ENCODE results near the gene PRKCA. TPM values are rescaled to one million over a fixed set of nuclear protein-coding genes. Genes with fewer than 3 reads are reported as not detected.

The PRKCA gene
- total RNA-seq, 4 donors from 2014 or later = 26.0 to 89.0 (median 32.8) TPM

- Histone ChIP-seq H3K27ac (no peak overlapping the region), H3K4me3 (no peak overlapping the region), H3K36me3 (peaks cover 0 to 59% of the 10 kb centered on the region in 2 donors), H3K27me3 (no peaks in the 10 kb centered on the region), H3K9me3 (no peaks in the 10 kb centered on the region), H3K4me1 (peaks cover 0 to 8% (median 0%) of the 10 kb centered on the region in 3 donors)
- ATAC-seq = no peak
- TF ChIP-seq EP300 (IDR thresholded peaks at IDR 0.05) (no peak), CTCF (IDR thresholded peaks at IDR 0.05) (no peak), POLR2A (IDR thresholded peaks at IDR 0.05) (no peak), POLR2AphosphoS5 (IDR thresholded peaks at IDR 0.05) (no peak)
- 56 to 98% methylated on average over 3 of the region's 3 CpGs for WGBS, 2 donors (ENCODE audit: low coverage in 1 of 2)
Measured at GRCh38 chr17:66692421-66692690, 389.9 kb downstream of the PRKCA start.

GRCh38 chr17:66695098-66695497 lies 392.7 kb downstream of the PRKCA start:
- WGBS, 2 donors (ENCODE audit: low coverage in 1 of 2) = 92% methylated on average over 4 of the region's 5 CpGs; no CpG with 5 or more reads in 1 of the 2 donors
- Histone ChIP-seq H3K9me3 (peaks cover 0 to 8% (median 0%) of the 10 kb centered on the region in 3 donors), H3K4me1 (peaks cover 0 to 8% (median 0%) of the 10 kb centered on the region in 3 donors), H3K36me3 (peaks cover 0 to 40% of the 10 kb centered on the region in 2 donors), H3K27ac (no peak overlapping the region), H3K4me3 (no peak overlapping the region), H3K27me3 (no peaks in the 10 kb centered on the region)
- ATAC-seq = no peak
- no peak for TF ChIP-seq EP300 (IDR thresholded peaks at IDR 0.05)
- no peak for TF ChIP-seq POLR2A (IDR thresholded peaks at IDR 0.05)
- TF ChIP-seq CTCF (IDR thresholded peaks at IDR 0.05) = no peak
- no peak for TF ChIP-seq POLR2AphosphoS5 (IDR thresholded peaks at IDR 0.05)

- no peak for ATAC-seq
- Histone ChIP-seq H3K27ac (no peak overlapping the region), H3K27me3 (no peaks in the 10 kb centered on the region), H3K9me3 (peaks cover 0 to 8% (median 0%) of the 10 kb centered on the region in 3 donors), H3K4me3 (no peak overlapping the region), H3K36me3 (peaks cover 0 to 17% of the 10 kb centered on the region in 2 donors), H3K4me1 (no peaks in the 10 kb centered on the region)
- TF ChIP-seq EP300 (IDR thresholded peaks at IDR 0.05) = no peak
- no peak for TF ChIP-seq POLR2A (IDR thresholded peaks at IDR 0.05)
- no peak for TF ChIP-seq POLR2AphosphoS5 (IDR thresholded peaks at IDR 0.05)
- TF ChIP-seq CTCF (IDR thresholded peaks at IDR 0.05) = no peak
Measured at GRCh38 chr17:66698270-66698669, 395.9 kb downstream of the PRKCA start.

GRCh38 chr17:66701462-66701861 lies 399.0 kb downstream of the PRKCA start:
- Histone ChIP-seq H3K27me3 (no peaks in the 10 kb centered on the region), H3K4me3 (no peak overlapping the region), H3K4me1 (no peaks in the 10 kb centered on the region), H3K36me3 (peaks cover 0 to 16% of the 10 kb centered on the region in 2 donors), H3K27ac (no peak overlapping the region), H3K9me3 (peaks cover 0 to 8% (median 0%) of the 10 kb centered on the region in 3 donors)
- ATAC-seq = no peak
- TF ChIP-seq EP300 (IDR thresholded peaks at IDR 0.05) = no peak
- no peak for TF ChIP-seq POLR2AphosphoS5 (IDR thresholded peaks at IDR 0.05)
- TF ChIP-seq CTCF (IDR thresholded peaks at IDR 0.05) = no peak
- TF ChIP-seq POLR2A (IDR thresholded peaks at IDR 0.05) = no peak

- 92 to 100% methylated on average over 1 of the region's 1 CpG for WGBS, 2 donors (ENCODE audit: low coverage in 1 of 2)
- Histone ChIP-seq H3K9me3 (peaks cover 0 to 8% (median 0%) of the 10 kb centered on the region in 3 donors), H3K4me1 (no peaks in the 10 kb centered on the region), H3K4me3 (no peak overlapping the region), H3K27me3 (no peaks in the 10 kb centered on the region), H3K36me3 (peaks cover 0 to 8% of the 10 kb centered on the region in 2 donors), H3K27ac (no peak overlapping the region)
- ATAC-seq = no peak
- TF ChIP-seq POLR2A (IDR thresholded peaks at IDR 0.05) (no peak), CTCF (IDR thresholded peaks at IDR 0.05) (no peak), EP300 (IDR thresholded peaks at IDR 0.05) (no peak)
Measured at GRCh38 chr17:66702106-66702936, 399.9 kb downstream of the PRKCA start.

Measured in gastroesophageal sphincter (tissue), 4 donors.